ENCODE data around the gene LRRTM3.

DNA sequence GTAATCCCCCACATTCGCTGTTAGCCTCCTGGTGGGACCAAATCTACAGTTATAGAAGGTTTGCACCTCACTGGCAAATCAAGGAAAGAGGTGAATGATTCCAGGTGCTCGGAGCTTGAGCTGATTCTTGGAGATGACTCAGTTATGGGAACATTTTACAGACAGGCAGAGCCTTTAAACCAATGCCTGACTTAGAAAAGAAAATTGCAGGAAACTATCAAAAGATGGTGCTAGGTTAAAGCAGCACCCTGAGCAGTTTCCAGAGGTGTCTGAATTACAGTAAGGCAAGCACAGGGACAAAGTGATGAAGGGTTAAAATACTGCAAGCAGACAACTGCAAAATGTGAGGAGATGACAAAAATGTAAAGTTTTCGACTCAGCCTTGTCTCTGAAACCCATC is 2.9 kb downstream of the LRRTM3 start:
- TF ChIP-seq POLR2AphosphoS5 (IDR thresholded peaks at IDR 0.05; ENCODE audit: low read depth) (no peak), EZH2 (IDR thresholded peaks at IDR 0.05; ENCODE audit: low read depth, unreplicated experiment) (no peak), REST (IDR thresholded peaks at IDR 0.05; ENCODE audit: unreplicated experiment) (no peak)
- TF ChIP-seq, protein P1, sequence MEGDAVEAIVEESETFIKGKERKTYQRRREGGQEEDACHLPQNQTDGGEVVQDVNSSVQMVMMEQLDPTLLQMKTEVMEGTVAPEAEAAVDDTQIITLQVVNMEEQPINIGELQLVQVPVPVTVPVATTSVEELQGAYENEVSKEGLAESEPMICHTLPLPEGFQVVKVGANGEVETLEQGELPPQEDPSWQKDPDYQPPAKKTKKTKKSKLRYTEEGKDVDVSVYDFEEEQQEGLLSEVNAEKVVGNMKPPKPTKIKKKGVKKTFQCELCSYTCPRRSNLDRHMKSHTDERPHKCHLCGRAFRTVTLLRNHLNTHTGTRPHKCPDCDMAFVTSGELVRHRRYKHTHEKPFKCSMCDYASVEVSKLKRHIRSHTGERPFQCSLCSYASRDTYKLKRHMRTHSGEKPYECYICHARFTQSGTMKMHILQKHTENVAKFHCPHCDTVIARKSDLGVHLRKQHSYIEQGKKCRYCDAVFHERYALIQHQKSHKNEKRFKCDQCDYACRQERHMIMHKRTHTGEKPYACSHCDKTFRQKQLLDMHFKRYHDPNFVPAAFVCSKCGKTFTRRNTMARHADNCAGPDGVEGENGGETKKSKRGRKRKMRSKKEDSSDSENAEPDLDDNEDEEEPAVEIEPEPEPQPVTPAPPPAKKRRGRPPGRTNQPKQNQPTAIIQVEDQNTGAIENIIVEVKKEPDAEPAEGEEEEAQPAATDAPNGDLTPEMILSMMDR (conservative IDR thresholded peaks at IDR 0.05; ENCODE audit: low read depth in 2 of 2) = no peak
